ENCODE data around the gene RCOR3. TPM values are rescaled to one million over a fixed set of nuclear protein-coding genes. Genes with fewer than 3 reads are reported as not detected.

RCOR3 gene
- total and polyA plus RNA-seq, 2 experiments from 2014 or later: 13.8 to 25.8 TPM

- 91 to 97% methylated on average over 4 of the region's 4 CpGs for WGBS, 2 experiments (ENCODE audit: low coverage in 1 of 2, low lambda C conversion rate in 2 of 2, missing lambda C conversion rate in 2 of 2)
Observed at GRCh38 chr1:211343607-211344006, 84.4 kb downstream of the RCOR3 start.

GRCh38 chr1:211344152-211344618 is 85.0 kb downstream of the RCOR3 start:
- Histone ChIP-seq H3F3A (ENCODE audit: insufficient read depth) (0 out of 2 replicates have a peak, but pooled peaks cover 7% of the 10 kb centered on the region), H3K4me2 (ENCODE audit: unreplicated experiment) (no peak overlapping the region), H3K4me3 (no peak overlapping the region), H3K4me1 (ENCODE audit: insufficient read depth) (no peaks in the 10 kb centered on the region), H3K9me2 (ENCODE audit: insufficient read depth) (no peaks in the 10 kb centered on the region), H4K20me1 (ENCODE audit: insufficient read depth) (no peaks in the 10 kb centered on the region), H3K27ac (no peak overlapping the region), H2AFZ (no peak overlapping the region), H3K9ac (no peak overlapping the region), H3K27me3 (replicated peaks; ENCODE audit: insufficient read depth) (no peaks in the 10 kb centered on the region), H3K9me3 (ENCODE audit: low read depth) (no peaks in the 10 kb centered on the region), H3K79me2 (ENCODE audit: insufficient read depth) (peaks cover 6% of the 10 kb centered on the region; the same call in 1 of the 2 replicates), H3K36me3 (ENCODE audit: low read depth) (no peaks in the 10 kb centered on the region)
- TF ChIP-seq EZH2phosphoT487 (IDR thresholded peaks at IDR 0.05; ENCODE audit: insufficient read depth, low read depth) (no peak), EZH2 (IDR thresholded peaks at IDR 0.05; ENCODE audit: insufficient read depth, poor library complexity, severe bottlenecking) (no peak)
- no peak for DNase-seq
- 97 to 98% methylated on average over 6 of the region's 6 CpGs for WGBS, 2 experiments (ENCODE audit: low coverage in 1 of 2, low lambda C conversion rate in 2 of 2, missing lambda C conversion rate in 2 of 2)
- in situ Hi-C loops (cut with MboI): no loop called here

More at GRCh38 chr1:211343607-211344006, 84.4 kb downstream of the RCOR3 start:
- no peak overlapping the region for H3K4me3 ChIP-seq
- peaks cover 6% of the 10 kb centered on the region; the same call in 1 of the 2 replicates for H3K79me2 ChIP-seq (ENCODE audit: insufficient read depth)
- H3K27ac ChIP-seq: no peak overlapping the region
- H3K36me3 ChIP-seq (ENCODE audit: low read depth): no peaks in the 10 kb centered on the region
- H3K4me1 ChIP-seq (ENCODE audit: insufficient read depth): no peaks in the 10 kb centered on the region
- H3K9me2 ChIP-seq (ENCODE audit: insufficient read depth): no peaks in the 10 kb centered on the region
- no peak overlapping the region for H3K4me2 ChIP-seq (ENCODE audit: unreplicated experiment)
- no peak overlapping the region for H2AFZ ChIP-seq
- H3K27me3 ChIP-seq (replicated peaks; ENCODE audit: insufficient read depth): no peaks in the 10 kb centered on the region
- H3F3A ChIP-seq (ENCODE audit: insufficient read depth): 0 out of 2 replicates have a peak, but pooled peaks cover 7% of the 10 kb centered on the region
- no peaks in the 10 kb centered on the region for H4K20me1 ChIP-seq (ENCODE audit: insufficient read depth)
- TF ChIP-seq EZH2phosphoT487 (IDR thresholded peaks at IDR 0.05; ENCODE audit: insufficient read depth, low read depth): no peak
- TF ChIP-seq EZH2 (IDR thresholded peaks at IDR 0.05; ENCODE audit: insufficient read depth, poor library complexity, severe bottlenecking): no peak
- no peak overlapping the region for H3K9ac ChIP-seq
- DNase-seq: peak; percentile 43
- in situ Hi-C loops (cut with MboI): no loop called here
- H3K9me3 ChIP-seq (ENCODE audit: low read depth): no peaks in the 10 kb centered on the region

GRCh38 chr1:211345719-211346118 is 86.6 kb downstream of the RCOR3 start:
- H3F3A ChIP-seq (ENCODE audit: insufficient read depth): 0 out of 2 replicates have a peak, but pooled peaks cover 7% of the 10 kb centered on the region
- TF ChIP-seq EZH2phosphoT487 (IDR thresholded peaks at IDR 0.05; ENCODE audit: insufficient read depth, low read depth) (no peak), EZH2 (IDR thresholded peaks at IDR 0.05; ENCODE audit: insufficient read depth, poor library complexity, severe bottlenecking) (no peak)
- H3K9ac ChIP-seq: no peak overlapping the region
- H3K9me2 ChIP-seq (ENCODE audit: insufficient read depth): no peaks in the 10 kb centered on the region
- H3K4me1 ChIP-seq (ENCODE audit: insufficient read depth): no peaks in the 10 kb centered on the region
- no peak for DNase-seq
- H4K20me1 ChIP-seq (ENCODE audit: insufficient read depth): no peaks in the 10 kb centered on the region
- H3K4me2 ChIP-seq (ENCODE audit: unreplicated experiment): no peak overlapping the region
- H3K79me2 ChIP-seq (ENCODE audit: insufficient read depth): peaks cover 6% of the 10 kb centered on the region; the same call in 1 of the 2 replicates
- no peaks in the 10 kb centered on the region for H3K9me3 ChIP-seq (ENCODE audit: low read depth)
- no peaks in the 10 kb centered on the region for H3K36me3 ChIP-seq (ENCODE audit: low read depth)
- no peak overlapping the region for H2AFZ ChIP-seq
- no peak overlapping the region for H3K27ac ChIP-seq
- no peaks in the 10 kb centered on the region for H3K27me3 ChIP-seq (replicated peaks; ENCODE audit: insufficient read depth)
- no peak overlapping the region for H3K4me3 ChIP-seq
- in situ Hi-C loops (cut with MboI): no loop called here
- 94% methylated on average over 2 of the region's 2 CpGs for WGBS, 2 experiments (ENCODE audit: low coverage in 1 of 2, low lambda C conversion rate in 2 of 2, missing lambda C conversion rate in 2 of 2)

GRCh38 chr1:211347077-211347844 is 88.1 kb downstream of the RCOR3 start:
- no peak for DNase-seq
- Histone ChIP-seq H3K79me2 (ENCODE audit: insufficient read depth) (peaks cover 6% of the 10 kb centered on the region; the same call in 1 of the 2 replicates), H3K27ac (no peak overlapping the region), H3K4me1 (ENCODE audit: insufficient read depth) (no peaks in the 10 kb centered on the region), H3K9me2 (ENCODE audit: insufficient read depth) (no peaks in the 10 kb centered on the region), H3K36me3 (ENCODE audit: low read depth) (no peaks in the 10 kb centered on the region), H3K4me2 (ENCODE audit: unreplicated experiment) (no peak overlapping the region), H4K20me1 (ENCODE audit: insufficient read depth) (no peaks in the 10 kb centered on the region), H3K9me3 (ENCODE audit: low read depth) (no peaks in the 10 kb centered on the region), H2AFZ (no peak overlapping the region), H3K27me3 (replicated peaks; ENCODE audit: insufficient read depth) (no peaks in the 10 kb centered on the region), H3K9ac (no peak overlapping the region), H3K4me3 (no peak overlapping the region), H3F3A (ENCODE audit: insufficient read depth) (0 out of 2 replicates have a peak, but pooled peaks cover 7% of the 10 kb centered on the region)
- TF ChIP-seq EZH2 (IDR thresholded peaks at IDR 0.05; ENCODE audit: insufficient read depth, poor library complexity, severe bottlenecking): no peak
- TF ChIP-seq EZH2phosphoT487 (IDR thresholded peaks at IDR 0.05; ENCODE audit: insufficient read depth, low read depth): no peak
- WGBS, 2 experiments (ENCODE audit: low coverage in 1 of 2, low lambda C conversion rate in 2 of 2, missing lambda C conversion rate in 2 of 2): 96% methylated on average over 4 of the region's 4 CpGs
- in situ Hi-C loops (cut with MboI): no loop called here
